ENCODE data around the gene KBTBD3.
A peak's percentile ranks its signal among the peaks of the same experiment; 100 is the strongest.
"Not testable (repeated sequence)": the region's sequence is repeated elsewhere in the genome, so short reads cannot be mapped to it uniquely, and the experiment has no call there.

Gene KBTBD3

DNA sequence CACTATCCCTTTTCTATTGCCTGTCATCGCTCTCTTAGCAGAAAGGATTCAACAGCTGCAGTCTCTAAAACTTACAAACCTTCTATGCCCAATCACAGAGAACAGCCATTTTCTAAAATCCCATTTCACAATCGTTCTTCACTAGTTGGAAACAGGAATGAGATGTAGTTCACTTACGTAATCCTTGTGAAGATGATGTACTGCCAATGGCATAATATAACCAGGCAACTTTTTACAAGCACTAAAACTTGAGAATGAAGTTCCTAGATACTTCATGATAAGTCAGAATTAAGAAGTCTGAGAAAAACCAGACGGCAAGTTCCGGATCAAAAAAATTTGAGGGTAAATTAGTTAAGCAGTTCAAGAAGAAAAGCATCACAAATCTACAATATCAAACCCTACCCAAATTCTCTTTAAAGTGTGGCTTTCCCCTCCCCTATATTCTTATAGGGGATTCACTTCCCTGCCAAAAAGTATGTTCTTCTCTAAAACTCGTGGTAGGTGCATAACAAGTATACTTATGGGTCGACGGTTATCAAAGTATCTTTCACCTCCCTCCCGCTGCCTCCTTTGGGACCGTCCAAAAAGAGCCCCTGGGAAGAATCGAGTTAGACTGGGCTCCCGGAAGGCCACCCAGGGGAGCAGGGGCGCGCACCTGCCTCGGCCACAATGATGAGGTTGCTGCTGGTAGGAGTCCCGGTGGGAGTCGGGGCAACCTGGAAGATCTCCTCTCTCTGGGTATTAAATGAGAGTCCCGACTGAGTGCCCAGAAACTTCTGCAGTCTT lies 55.8 kb downstream of the KBTBD3 start:
- TF ChIP-seq, protein P1, sequence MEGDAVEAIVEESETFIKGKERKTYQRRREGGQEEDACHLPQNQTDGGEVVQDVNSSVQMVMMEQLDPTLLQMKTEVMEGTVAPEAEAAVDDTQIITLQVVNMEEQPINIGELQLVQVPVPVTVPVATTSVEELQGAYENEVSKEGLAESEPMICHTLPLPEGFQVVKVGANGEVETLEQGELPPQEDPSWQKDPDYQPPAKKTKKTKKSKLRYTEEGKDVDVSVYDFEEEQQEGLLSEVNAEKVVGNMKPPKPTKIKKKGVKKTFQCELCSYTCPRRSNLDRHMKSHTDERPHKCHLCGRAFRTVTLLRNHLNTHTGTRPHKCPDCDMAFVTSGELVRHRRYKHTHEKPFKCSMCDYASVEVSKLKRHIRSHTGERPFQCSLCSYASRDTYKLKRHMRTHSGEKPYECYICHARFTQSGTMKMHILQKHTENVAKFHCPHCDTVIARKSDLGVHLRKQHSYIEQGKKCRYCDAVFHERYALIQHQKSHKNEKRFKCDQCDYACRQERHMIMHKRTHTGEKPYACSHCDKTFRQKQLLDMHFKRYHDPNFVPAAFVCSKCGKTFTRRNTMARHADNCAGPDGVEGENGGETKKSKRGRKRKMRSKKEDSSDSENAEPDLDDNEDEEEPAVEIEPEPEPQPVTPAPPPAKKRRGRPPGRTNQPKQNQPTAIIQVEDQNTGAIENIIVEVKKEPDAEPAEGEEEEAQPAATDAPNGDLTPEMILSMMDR (IDR thresholded peaks at IDR 0.05; ENCODE audit: control insufficient read depth, extremely low read depth, insufficient read depth), result no peak
- DNase-seq (ENCODE audit: low read depth), result no peak

DNA sequence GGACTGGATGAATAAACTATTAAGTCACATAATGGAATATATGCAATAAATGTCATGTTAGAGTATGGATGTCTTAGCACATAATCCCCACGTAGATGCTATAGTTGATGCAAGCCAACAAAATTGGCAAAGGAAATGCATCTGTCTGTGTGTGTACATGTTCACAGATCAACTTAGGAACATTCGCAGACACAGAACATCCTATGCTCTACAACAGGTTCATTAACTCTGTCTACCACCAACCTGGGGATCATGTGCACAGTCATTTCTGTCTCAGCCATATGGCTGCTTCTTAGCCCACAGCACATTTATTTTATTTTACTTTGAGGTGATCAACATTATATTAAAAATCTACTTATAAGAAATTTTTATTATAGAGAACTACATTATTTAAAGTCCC lies 60.1 kb downstream of the KBTBD3 start:
- no peak for DNase-seq (ENCODE audit: low read depth)
- TF ChIP-seq, protein P1 (IDR thresholded peaks at IDR 0.05; ENCODE audit: control insufficient read depth, extremely low read depth, insufficient read depth), result no peak
- no peak overlapping the region for H3K4me3 ChIP-seq (ENCODE audit: low read depth, low read length)

More for the DNA sequence above, 55.8 kb downstream of the KBTBD3 start:
- peak overlapping the region; percentile 78 for H3K4me3 ChIP-seq (ENCODE audit: low read depth, low read length)

DNA sequence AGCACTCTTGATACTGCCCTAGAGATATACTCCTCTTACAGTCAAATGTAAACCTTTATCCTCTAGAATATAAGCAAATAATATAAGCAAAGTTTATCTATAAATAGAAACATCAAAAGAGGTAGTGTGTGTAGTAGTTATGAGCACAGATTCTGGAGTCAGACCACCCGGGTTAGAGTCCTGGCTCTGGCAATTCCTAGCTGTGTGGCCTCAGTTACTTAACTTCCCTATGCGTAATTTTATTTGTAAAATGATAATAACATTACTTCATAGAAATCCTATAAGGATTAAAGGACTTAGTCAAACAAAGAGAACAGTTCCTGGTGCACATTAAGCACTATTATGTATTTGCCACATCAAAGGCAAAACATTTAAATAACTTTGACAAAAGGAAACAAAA lies 62.1 kb downstream of the KBTBD3 start:
- TF ChIP-seq, protein P1 (IDR thresholded peaks at IDR 0.05; ENCODE audit: control insufficient read depth, extremely low read depth, insufficient read depth), result no peak
- no peak overlapping the region for H3K4me3 ChIP-seq (ENCODE audit: low read depth, low read length)
- DNase-seq (ENCODE audit: low read depth), result no peak

DNA sequence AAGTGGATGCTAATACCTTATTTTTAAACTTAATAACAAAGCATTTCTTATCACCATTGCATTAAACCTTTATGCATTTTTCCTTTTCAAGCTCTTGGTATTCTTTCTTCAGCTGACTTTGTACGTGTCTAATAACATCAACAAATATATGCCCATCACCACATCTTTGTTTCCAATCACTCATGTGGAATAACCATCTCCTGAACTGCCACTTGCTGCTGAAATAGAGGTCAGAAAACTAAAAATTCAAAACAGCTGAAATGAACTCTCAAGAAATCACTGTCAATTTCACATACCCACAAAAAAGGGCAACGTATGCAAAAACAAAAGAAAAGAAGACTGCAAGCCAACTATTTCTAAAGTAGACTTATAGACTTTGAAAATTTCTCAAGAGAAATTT lies 62.5 kb downstream of the KBTBD3 start:
- TF ChIP-seq, protein P1 (IDR thresholded peaks at IDR 0.05; ENCODE audit: control insufficient read depth, extremely low read depth, insufficient read depth), result no peak
- DNase-seq (ENCODE audit: low read depth), result no peak
- H3K4me3 ChIP-seq (ENCODE audit: low read depth, low read length), result no peak overlapping the region

DNA sequence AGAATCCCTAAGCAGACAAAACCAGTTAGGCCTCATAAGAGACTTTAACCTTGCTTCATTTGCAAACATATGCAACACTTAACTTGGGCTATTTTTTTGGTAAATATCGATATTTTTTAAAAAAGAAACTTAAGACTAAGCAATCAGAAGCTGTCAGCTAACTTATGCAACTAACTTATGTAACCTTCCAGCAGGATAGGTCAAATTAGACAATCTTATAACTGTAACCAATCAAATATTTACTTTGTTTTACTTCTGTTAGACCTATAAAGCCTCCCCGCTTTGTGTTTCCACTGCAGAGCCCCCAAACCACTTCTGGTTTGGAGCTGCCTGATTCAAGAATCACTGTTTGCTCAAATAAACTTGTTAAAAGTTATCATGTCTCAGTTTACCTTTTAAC lies 63.1 kb downstream of the KBTBD3 start:
- TF ChIP-seq, protein P1 (IDR thresholded peaks at IDR 0.05; ENCODE audit: control insufficient read depth, extremely low read depth, insufficient read depth), result no peak
- H3K4me3 ChIP-seq (ENCODE audit: low read depth, low read length), result no peak overlapping the region
- DNase-seq (ENCODE audit: low read depth), result no peak

DNA sequence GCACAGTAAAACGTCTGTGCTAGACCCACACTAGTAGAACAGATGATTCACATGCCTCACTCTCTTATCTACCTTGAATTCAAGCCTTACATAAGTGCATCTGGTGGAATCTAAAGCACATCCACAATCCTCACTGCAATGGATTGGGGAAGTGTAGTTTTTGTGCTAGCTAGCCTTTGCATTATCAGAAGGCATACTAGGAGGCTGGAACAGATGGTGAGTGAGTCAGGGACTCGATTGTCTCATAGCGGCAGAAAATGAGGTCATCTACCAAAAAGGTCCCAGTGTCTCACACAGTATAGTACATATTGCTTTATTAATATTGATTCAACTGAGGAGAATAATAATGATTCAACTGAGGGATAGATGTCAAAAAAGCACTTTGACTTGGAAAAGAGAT lies 64.4 kb downstream of the KBTBD3 start:
- no peak overlapping the region for H3K4me3 ChIP-seq (ENCODE audit: low read depth, low read length)
- TF ChIP-seq, protein P1 (IDR thresholded peaks at IDR 0.05; ENCODE audit: control insufficient read depth, extremely low read depth, insufficient read depth), result no peak
- DNase-seq (ENCODE audit: low read depth), result no peak

DNA sequence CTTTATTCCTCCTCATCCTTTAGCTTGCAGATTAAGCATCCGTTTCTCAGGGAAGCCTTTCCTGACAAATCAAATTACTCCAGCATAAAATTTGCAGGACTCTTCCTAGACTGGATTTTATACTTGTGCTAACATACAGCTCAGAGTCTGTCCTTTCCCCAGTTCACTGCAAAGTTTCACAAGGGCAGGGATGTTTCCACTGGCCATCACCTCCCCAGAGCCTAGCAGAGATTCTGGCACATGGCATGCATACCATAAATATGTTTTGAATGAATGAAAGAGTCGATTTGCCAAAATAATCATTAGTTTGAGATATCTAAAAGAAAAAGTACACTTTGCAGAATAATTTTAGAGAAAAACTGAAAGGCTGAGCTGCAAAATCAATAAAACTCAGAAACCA lies 65.7 kb downstream of the KBTBD3 start:
- no peak for DNase-seq (ENCODE audit: low read depth)
- TF ChIP-seq, protein P1 (IDR thresholded peaks at IDR 0.05; ENCODE audit: control insufficient read depth, extremely low read depth, insufficient read depth), result no peak
- H3K4me3 ChIP-seq (ENCODE audit: low read depth, low read length), result no peak overlapping the region

DNA sequence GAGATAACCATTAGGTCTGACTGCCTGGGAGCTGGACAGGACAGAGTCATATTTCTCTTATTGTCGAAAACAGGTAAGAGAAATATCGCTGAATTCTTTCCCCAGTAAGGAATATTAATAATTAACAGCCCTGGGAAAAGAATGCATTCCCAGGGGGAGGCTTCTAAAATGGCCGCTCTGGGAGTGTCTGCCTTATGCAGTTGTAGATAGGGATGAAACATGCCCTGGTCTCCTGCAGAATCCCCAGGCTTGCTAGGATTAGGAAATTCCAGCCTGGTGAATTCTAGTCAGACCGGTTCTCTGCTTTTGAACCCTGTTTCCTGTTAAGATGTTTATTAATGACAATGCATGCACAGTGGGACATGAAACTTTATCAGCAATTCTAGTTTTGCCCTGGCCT lies 74.1 kb downstream of the KBTBD3 start:
- not testable (repeated sequence) for DNase-seq (ENCODE audit: low read depth); H3K4me3 ChIP-seq (ENCODE audit: low read depth, low read length)
